CD4-positive, alpha-beta T cell treated with Interferon gamma for 1 hour (primary cell): ENCODE data around the gene RAB43.
"Not testable (repeated sequence)": the region's sequence is repeated elsewhere in the genome, so short reads cannot be mapped to it uniquely, and the experiment has no call there.

Source experiments
- DNase-seq: peaks from one replicate; pipeline ENCODE4 v3.0.0-alpha.2; 2020

Gene RAB43

GRCh38 chr3:129087904-129088303, 33.7 kb downstream of the RAB43 start:
- DNase-seq, result peak; percentile 16

- DNase-seq, result no peak
Measured at GRCh38 chr3:129087138-129087702, 34.4 kb downstream of the RAB43 start.

- DNase-seq, result no peak
Measured at GRCh38 chr3:129085818-129086217, 35.8 kb downstream of the RAB43 start.

GRCh38 chr3:129085165-129085715, 36.4 kb downstream of the RAB43 start:
- DNase-seq, result no peak

- no peak for DNase-seq
Measured at GRCh38 chr3:129084501-129084900, 37.1 kb downstream of the RAB43 start.

- DNase-seq, result no peak
Measured at GRCh38 chr3:129082026-129082425, 39.6 kb downstream of the RAB43 start.

GRCh38 chr3:129081503-129081902, 40.1 kb downstream of the RAB43 start:
- no peak for DNase-seq

- DNase-seq, result no peak
Measured at GRCh38 chr3:129078510-129078909, 43.1 kb downstream of the RAB43 start.

GRCh38 chr3:129077222-129077621, 44.4 kb downstream of the RAB43 start:
- DNase-seq, result no peak

GRCh38 chr3:129070086-129070885, 51.3 kb downstream of the RAB43 start:
- DNase-seq, result no peak

- DNase-seq, result not testable (repeated sequence)
Measured at GRCh38 chr3:129069313-129070085, 52.1 kb downstream of the RAB43 start.

- DNase-seq, result no peak
Measured at GRCh38 chr3:129068291-129068886, 53.2 kb downstream of the RAB43 start.

- DNase-seq, result peak; percentile 11
Measured at GRCh38 chr3:129067719-129068118, 53.9 kb downstream of the RAB43 start.

GRCh38 chr3:129065720-129066073, 55.9 kb downstream of the RAB43 start:
- no peak for DNase-seq

- DNase-seq, result no peak
Measured at GRCh38 chr3:129065016-129065719, 56.4 kb downstream of the RAB43 start.

- no peak for DNase-seq
Measured at GRCh38 chr3:129063841-129064482, 57.6 kb downstream of the RAB43 start.

GRCh38 chr3:129063091-129063640, 58.4 kb downstream of the RAB43 start:
- no peak for DNase-seq

- no peak for DNase-seq
Measured at GRCh38 chr3:129061888-129062834, 59.4 kb downstream of the RAB43 start.

GRCh38 chr3:129061023-129061887, 60.3 kb downstream of the RAB43 start:
- DNase-seq, result no peak
